NCI-H1417 treated with DMSO at 0.1 percent for 48 hours (cell line): ENCODE data around the gene RNF217.
"Not testable (repeated sequence)": the region's sequence is repeated elsewhere in the genome, so short reads cannot be mapped to it uniquely, and the experiment has no call there.

ENCODE experiments used
- DNase-seq: peaks from one replicate; lab custom pipeline; 2025; lab: John Stamatoyannopoulos, UW

Gene RNF217

DNA sequence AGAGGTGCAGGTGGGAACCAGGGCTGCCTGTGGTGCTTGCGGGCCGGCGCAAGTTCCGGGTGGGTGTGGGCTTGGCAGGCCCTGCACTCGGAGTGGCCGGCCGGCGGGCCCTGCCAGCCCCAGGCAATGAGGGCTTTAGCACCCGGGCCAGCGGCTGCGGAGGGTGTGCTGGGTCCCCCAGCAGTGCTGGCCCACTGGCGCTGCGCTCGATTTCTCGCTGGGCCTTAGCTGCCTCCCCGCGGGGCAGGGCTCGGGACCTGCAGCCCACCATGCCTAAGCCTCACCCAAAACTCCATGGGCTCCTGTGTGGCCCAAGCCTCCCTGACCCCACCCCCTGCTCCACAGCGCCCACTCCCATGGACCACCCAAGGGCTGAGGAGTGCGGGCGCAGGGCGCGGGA, 163.6 kb downstream of the RNF217 start:
- DNase-seq, result not testable (repeated sequence)

DNA sequence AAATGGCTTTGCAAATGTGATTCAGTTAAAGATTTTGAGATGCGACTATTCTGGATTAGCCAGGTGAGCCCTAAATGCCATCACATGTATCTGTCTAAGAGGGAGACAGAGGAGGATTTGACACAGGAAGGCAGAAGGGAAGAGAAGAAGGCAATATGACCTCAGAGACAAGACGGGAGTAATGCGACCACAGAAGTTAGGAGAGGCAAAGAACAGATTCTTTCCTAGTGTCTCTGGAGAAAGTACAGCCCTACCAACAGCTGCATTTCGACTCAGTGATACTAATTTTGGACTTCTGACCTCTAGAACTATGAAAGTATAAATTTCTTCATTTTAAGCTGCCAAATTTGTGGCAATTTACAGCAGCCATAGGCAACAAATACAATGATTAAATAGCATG, 167.1 kb downstream of the RNF217 start:
- no peak for DNase-seq

DNA sequence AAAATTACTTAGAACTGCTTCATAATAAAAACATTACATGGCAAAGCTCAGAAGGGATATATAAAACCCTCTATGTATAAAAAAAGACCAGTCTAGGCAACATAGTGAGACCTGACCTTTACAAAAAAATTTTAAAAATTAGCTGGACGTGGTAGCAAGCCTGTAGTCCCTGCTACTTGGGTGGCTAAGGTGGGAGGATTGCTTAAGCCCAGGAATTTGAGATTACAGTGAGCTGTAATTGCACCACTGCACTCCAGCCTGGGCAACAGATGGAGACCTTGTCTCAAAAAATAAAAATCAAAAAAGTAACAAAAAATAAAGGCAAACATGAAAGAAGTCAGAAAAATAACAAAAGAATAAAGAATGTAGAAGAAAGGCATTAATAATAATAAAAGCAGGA, 169.8 kb downstream of the RNF217 start:
- no peak for DNase-seq

DNA sequence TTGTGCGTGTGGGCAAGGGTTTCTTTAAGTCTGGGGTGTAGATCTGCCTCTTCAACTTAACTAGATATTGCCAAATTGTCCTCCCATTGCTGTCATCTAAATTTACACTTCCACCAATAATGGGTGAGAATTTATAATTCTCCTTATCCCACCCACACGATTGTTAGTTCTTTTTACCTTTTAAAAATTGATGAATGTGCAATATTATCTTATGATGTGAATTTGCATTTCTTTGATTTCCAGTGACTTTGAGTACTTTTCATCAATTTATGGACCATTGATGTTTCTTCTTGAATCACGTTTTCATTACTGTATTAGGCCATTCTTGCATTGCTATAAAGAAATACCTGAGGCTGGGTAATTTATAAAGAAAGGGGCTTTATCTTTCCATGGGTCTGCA, 174.1 kb downstream of the RNF217 start:
- no peak for DNase-seq

DNA sequence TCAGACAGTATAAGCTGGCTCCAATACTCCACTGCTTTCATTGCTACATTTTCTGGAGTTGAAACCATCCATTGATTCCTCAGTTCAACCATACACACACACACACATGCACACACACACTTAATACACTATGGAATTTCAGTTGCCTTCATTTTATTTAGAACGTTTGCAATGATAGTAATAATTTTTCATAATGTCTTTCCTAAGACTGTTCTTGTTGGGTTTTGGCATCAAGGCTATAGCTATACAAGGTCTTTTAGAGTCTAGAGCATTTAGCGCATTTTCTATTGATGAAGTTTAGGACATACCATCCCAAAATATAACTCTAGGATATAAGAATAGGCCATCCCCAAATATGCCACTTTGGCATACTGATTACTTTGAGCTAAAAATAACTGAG, 175.8 kb downstream of the RNF217 start:
- DNase-seq, result no peak

DNA sequence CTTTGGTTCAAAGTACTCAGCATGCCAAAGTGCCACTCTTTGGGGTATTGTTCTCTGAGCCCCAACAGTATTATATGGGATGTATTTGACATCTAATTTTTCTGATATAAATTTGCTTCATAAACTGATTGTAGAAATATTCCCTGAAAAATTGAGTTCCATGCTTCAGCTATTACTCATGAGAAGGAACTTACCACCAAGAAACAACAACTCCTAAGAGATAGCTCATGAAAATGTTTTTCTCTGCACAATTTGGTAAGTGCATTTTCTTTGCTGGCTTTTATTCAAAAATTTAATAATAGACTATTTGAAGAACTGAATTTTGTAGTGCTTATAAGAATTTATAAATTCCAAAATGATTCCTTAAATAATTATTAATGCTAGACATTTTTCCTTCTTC, 178.6 kb downstream of the RNF217 start:
- DNase-seq, result no peak
